CD8-positive, alpha-beta memory T cell (primary cell): Measurements from ENCODE around the gene DOK5. TPM values are rescaled to one million over a fixed set of nuclear protein-coding genes. Genes with fewer than 3 reads are reported as not detected.

Source experiments
- CTCF ChIA-PET: fragments of 350-600 bp; sonication (Branson Sonifier 250); formaldehyde crosslinking; loops from one replicate; lab custom pipeline; 2021; ENCODE audit warnings: antibody characterized with exemption; lab: Charles Lee
- POLR2A ChIA-PET: fragments of 350-600 bp; sonication (Branson Sonifier 250); formaldehyde crosslinking; loops from one replicate; lab custom pipeline; 2021; ENCODE audit warnings: antibody characterized with exemption; lab: Charles Lee
- DNase-seq, 5 donors: peaks; one replicate each; pipeline versions ENCODE4 v3.0.0 to v3.0.0-alpha.2; 2020 to 2022; ENCODE audit warnings: mixed read lengths in 1 of 5
- H3K27ac ChIP-seq: one replicate; pipeline ENCODE4 v1.7.0; 2013; ENCODE audit warnings: low read depth, mild to moderate bottlenecking, low read length, moderate library complexity
- H3K27me3 ChIP-seq: 2 replicates; pipeline ENCODE4 v1.7.0; 2013; ENCODE audit warnings: low read length, mild to moderate bottlenecking; ENCODE audit not compliant: insufficient read depth, poor library complexity, severe bottlenecking
- H3K36me3 ChIP-seq: 2 replicates; pipeline ENCODE4 v1.7.0; 2013; ENCODE audit warnings: mild to moderate bottlenecking, low read length, moderate library complexity; ENCODE audit not compliant: insufficient read depth
- H3K4me1 ChIP-seq: 2 replicates; pipeline ENCODE4 v1.7.0; 2013; ENCODE audit warnings: mild to moderate bottlenecking, low read length, moderate library complexity; ENCODE audit not compliant: insufficient read depth
- H3K4me3 ChIP-seq: 2 replicates; pipeline ENCODE4 v1.7.0; 2013; ENCODE audit warnings: mild to moderate bottlenecking, low read length
- H3K9me3 ChIP-seq: 2 replicates; pipeline ENCODE4 v1.7.0; 2013; ENCODE audit warnings: mild to moderate bottlenecking, low read length
- H3K27ac Mint-ChIP-seq, 8 donors: one replicate each; pipeline ENCODE4 v1.8.0; 2020 to 2021; ENCODE audit warnings: mixed read lengths in 8 of 8, mild to moderate bottlenecking in 6 of 8, inconsistent platforms in 3 of 8, moderate library complexity in 3 of 8
- H3K27me3 Mint-ChIP-seq, 2 donors: one replicate each; pipeline ENCODE4 v1.8.0; 2020 to 2021; ENCODE audit warnings: mixed read lengths in 2 of 2, mild to moderate bottlenecking in 1 of 2, moderate library complexity in 1 of 2
- H3K36me3 Mint-ChIP-seq, 3 donors: one replicate each; pipeline ENCODE4 v1.8.0; 2020 to 2021; ENCODE audit warnings: mixed read lengths in 3 of 3, inconsistent platforms in 1 of 3, mild to moderate bottlenecking in 1 of 3
- H3K4me1 Mint-ChIP-seq, 3 donors: one replicate each; pipeline ENCODE4 v1.8.0; 2020 to 2021; ENCODE audit warnings: mixed read lengths in 3 of 3, inconsistent platforms in 1 of 3, mild to moderate bottlenecking in 1 of 3
- H3K4me3 Mint-ChIP-seq, 7 donors: one replicate each; pipeline ENCODE4 v1.8.0; 2020 to 2021; ENCODE audit warnings: mixed read lengths in 7 of 7, mild to moderate bottlenecking in 6 of 7, moderate library complexity in 4 of 7, inconsistent platforms in 2 of 7
- H3K9me3 Mint-ChIP-seq, 5 donors: one replicate each; pipeline ENCODE4 v1.8.0; 2020 to 2022; ENCODE audit warnings: mixed read lengths in 5 of 5, mild to moderate bottlenecking in 3 of 5, moderate library complexity in 2 of 5, inconsistent platforms in 1 of 5
- polyA plus RNA-seq: library from polyadenylated mRNA; unstranded; fragments of 300-500 nt; fragmentation: Illumina TruSeq; gene quantifications from one replicate; pipeline ENCODE4 v1.2.3, GENCODE V29; 2021
- total RNA-seq, 2 experiments: library from RNA; stranded (reverse); gene quantifications; one replicate each; pipeline ENCODE4 v1.2.3, GENCODE V29; 2021

Gene DOK5
- total and polyA plus RNA-seq, 3 experiments from 2014 or later, result 4.8 to 5.1 TPM; not detected in 1

DNA sequence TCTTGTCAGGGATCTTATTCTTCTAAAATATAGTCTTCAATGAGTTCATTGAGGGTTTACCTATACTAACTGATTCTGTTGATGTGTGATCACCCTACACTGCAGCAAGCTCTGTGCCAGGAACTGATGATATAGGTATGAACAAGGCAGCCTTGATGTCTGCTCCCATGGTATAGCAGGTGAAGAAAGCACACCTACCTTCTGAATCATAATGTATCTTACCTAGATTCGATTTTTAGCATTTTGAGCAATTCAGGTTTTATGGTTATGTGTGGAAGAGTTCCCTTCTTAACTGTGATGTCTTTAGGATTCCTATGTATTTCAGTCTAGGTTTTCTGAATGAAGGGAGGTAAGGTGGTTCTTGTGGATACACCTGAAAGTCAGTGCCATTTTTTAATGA is 223.0 kb downstream of the DOK5 start:
- no peak for DNase-seq
- Mint-ChIP-seq H3K36me3 (no peaks in the 10 kb centered on the region), H3K4me1 (no peaks in the 10 kb centered on the region), H3K27ac (no peak overlapping the region), H3K9me3 (peaks cover 0 to 8% (median 0%) of the 10 kb centered on the region in 5 donors), H3K4me3 (no peak overlapping the region), H3K27me3 (peaks cover 0 to 4% of the 10 kb centered on the region in 2 donors)
- no peaks in the 10 kb centered on the region for H3K36me3 ChIP-seq
- ChIA-PET CTCF (no interaction called here), POLR2A (no interaction called here)
- no peak overlapping the region for H3K4me3 ChIP-seq
- H3K9me3 ChIP-seq, result no peaks in the 10 kb centered on the region
- H3K4me1 ChIP-seq, result no peaks in the 10 kb centered on the region
- no peaks in the 10 kb centered on the region for H3K27me3 ChIP-seq
- H3K27ac ChIP-seq, result no peak overlapping the region
